ENCODE measurements around the gene TMPRSS9.
"Not testable (repeated sequence)": the region's sequence is repeated elsewhere in the genome, so short reads cannot be mapped to it uniquely, and the experiment has no call there.

TMPRSS9 gene

GRCh38 chr19:2395293-2395829 lies 35.3 kb downstream of the TMPRSS9 start:
- not testable (repeated sequence) for DNase-seq

GRCh38 chr19:2397173-2397572 lies 37.1 kb downstream of the TMPRSS9 start:
- not testable (repeated sequence) for DNase-seq

DNA sequence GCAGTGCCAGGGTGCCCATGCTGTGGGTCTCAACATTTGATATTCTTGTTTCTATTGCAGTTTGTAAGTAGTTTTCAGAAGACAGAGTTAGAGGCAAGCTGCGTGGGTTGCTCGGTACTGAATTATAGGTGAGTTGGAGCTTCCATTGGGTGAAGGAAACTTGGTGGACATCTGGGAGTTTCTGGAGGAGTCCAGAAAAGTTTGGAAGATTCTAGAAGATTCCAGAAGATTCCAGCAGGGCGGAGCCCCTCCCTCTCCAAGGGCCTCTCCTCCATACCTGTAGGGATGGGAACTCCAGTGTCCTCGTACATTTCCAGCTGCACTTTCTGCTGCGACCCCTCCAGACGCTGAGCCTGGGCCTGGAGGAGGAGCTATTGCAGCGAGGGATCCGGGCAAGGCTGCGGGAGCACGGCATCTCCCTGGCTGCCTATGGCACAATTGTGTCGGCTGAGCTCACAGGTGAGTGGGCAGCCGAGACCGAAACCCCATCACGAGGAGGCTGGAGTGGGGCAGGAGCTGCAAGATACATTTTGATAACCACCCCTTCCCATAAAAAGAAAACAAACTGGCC lies 38.8 kb downstream of the TMPRSS9 start:
- no peak for DNase-seq

- no peak for DNase-seq
Observed at GRCh38 chr19:2399582-2399981, 39.5 kb downstream of the TMPRSS9 start.

DNA sequence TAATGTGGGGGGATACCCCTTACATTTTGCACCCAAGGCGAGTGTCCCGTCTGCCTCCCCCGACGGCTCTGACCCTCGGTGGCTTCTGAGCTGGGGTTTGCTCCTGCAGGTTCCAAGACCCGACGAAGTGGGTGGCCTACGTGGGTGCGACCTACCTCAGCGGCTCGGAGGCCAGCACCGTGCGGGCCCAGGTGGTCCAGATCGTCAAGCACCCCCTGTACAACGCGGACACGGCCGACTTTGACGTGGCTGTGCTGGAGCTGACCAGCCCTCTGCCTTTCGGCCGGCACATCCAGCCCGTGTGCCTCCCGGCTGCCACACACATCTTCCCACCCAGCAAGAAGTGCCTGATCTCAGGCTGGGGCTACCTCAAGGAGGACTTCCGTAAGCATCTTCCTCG lies 48.2 kb downstream of the TMPRSS9 start:
- no peak for DNase-seq

DNA sequence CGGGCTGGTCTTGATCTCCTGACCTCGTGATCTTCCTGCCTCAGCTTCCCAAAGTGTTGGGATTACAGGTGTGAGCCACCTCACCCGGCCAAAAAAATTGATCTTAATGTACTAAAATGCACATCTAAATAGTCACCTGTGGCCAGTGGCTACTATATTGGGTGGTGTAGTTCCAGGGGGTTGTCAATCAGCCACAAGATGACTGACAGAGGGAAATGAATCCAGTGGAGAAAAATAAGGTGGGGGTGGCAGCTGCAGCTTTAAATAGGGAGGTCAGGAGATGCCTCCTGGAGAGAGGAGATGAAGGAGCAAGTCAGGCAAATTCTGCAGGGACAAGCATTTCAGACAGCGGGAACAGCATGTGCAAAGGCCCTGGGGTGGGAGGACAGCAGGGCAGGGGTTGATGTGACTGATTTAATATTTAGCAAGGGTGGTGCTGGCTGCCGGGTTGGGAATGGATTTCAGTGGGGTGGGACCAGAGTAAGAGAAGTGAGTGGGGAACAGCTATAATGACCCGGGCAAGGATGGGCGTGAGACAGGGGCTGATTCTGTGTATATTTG lies 49.4 kb downstream of the TMPRSS9 start:
- no peak for DNase-seq

DNA sequence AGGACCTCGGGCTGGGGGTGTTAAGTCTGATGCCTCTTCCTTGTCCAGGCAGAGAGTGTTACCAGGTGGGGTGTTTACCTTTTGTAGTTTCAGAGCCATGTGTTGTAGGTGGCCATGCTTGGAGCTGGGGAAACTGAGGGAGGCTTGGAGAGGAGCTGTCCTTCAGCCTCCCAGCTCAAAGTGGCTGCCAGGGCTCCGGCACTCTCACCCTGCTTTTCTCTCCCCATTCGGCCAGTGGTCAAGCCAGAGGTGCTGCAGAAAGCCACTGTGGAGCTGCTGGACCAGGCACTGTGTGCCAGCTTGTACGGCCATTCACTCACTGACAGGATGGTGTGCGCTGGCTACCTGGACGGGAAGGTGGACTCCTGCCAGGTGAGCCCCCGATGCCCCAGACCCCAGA lies 50.0 kb downstream of the TMPRSS9 start:
- no peak for DNase-seq

DNA sequence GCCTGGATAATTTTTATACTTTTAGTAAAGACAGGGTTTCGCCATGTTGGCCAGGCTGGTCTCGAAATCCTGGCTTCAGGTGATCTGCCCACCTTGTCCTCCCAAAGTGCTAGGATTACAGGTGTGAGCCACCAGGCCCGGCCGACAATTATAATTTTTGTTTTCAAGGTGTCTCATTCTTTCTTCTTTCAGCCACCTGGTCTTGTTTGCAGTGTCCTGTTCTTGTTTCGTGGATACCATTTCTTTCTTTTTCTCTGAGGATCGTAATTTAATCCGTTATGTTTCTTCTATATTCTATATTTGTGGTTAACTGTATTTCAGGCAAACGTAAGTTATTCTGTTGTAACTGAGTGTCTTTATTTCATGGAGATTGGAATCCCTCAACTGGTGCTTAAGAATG lies 51.6 kb downstream of the TMPRSS9 start:
- no peak for DNase-seq

DNA sequence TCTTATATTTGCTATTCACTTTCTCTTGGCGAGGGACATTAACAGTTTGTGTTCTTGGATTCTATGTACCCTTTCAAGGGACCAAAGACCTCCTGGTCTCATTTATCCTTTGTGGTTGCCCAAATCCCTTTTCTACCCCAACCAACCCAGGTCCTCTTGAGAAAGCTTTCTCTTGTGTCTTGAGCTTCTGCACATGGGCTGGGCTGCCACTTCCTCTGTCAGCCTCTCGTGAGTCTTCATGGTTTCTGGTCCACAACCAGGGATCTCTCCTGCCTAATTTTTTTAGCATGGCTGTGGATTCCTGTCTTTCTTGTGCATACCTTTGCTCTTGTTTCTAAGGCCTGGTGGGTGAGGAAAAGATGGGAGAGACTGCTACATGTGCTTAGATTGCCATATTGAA lies 52.4 kb downstream of the TMPRSS9 start:
- DNase-seq = no peak

GRCh38 chr19:2413159-2413558 lies 53.1 kb downstream of the TMPRSS9 start:
- no peak for DNase-seq

GRCh38 chr19:2413629-2414028 lies 53.6 kb downstream of the TMPRSS9 start:
- no peak for DNase-seq

DNA sequence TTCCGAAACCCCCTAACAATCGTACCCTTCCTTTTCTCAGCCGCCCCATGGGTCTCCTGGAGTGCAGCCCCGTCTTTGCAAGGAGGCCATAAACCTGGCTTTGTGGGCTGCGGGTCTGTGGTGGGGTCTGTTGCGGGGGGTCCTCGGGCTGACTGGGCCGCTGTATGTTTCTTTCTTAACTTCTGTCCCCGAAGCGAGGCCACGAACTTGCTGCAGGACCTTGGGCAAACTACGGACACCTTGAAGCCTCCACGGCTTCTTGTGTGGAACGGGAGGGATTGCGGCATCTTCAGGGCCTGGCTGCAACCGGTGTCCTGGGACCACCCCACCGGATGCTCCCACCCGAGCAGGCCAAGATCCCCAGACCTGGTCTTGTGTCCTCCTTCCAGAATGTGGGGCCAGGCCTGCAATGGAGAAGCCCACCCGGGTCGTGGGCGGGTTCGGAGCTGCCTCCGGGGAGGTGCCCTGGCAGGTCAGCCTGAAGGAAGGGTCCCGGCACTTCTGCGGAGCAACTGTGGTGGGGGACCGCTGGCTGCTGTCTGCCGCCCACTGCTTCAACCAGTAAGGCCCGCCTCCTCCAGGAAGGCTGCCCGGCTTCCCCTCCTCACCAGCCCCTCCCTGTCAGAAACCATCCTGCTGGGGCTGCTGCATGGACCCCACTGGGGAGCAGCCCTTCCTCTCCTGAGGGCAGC lies 55.4 kb downstream of the TMPRSS9 start:
- DNase-seq = no peak

GRCh38 chr19:2415973-2416319 lies 55.9 kb downstream of the TMPRSS9 start:
- DNase-seq = no peak

DNA sequence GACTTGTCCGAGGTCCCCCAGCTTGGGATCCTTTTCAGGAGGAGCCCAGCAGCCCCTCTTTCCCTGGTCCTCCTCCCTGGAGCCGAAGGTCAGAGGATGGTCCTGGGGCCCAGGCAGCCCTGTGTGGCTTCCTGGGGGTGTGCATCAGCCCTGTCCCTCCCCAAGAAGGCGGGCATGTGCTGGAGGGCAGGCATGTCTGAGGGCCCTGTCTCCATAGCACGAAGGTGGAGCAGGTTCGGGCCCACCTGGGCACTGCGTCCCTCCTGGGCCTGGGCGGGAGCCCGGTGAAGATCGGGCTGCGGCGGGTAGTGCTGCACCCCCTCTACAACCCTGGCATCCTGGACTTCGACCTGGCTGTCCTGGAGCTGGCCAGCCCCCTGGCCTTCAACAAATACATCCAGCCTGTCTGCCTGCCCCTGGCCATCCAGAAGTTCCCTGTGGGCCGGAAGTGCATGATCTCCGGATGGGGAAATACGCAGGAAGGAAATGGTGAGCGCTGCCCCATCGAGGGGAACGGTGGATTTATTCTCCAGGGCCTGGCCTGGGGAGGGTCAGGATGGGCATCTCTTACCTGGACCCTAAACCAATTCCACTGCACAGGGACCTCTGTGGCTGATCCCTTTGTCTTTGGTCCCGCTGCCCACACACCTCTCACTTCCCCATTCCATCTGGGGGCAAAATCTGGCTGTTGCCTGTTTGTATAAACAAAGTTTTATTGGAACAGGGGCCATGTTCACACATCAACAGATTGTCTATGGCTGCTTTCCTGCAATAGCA lies 56.4 kb downstream of the TMPRSS9 start:
- DNase-seq = no peak

- DNase-seq = not testable (repeated sequence)
Observed at GRCh38 chr19:2417436-2417835, 57.4 kb downstream of the TMPRSS9 start.

DNA sequence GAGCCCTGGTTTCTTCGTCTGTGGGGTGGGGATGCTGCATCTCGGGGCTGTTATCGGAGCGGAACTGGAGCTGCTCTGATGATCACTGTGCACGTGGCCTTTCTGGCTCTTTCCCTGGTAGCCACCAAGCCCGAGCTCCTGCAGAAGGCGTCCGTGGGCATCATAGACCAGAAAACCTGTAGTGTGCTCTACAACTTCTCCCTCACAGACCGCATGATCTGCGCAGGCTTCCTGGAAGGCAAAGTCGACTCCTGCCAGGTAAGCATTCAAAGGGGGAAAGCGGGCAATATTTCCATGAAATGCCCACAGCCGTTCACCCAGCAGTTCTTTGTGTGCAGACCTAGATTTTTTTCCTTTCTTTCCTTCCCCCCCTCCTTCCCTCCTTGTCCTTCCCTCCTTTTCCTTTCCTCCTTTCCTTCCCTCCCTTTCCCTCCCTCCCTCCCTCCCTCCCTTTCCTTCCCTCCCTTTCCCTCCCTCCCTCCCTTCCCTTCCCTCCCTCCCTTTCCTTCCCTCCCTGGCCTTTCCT lies 57.9 kb downstream of the TMPRSS9 start:
- DNase-seq = no peak

GRCh38 chr19:2419754-2420153 lies 59.7 kb downstream of the TMPRSS9 start:
- DNase-seq = no peak

- no peak for DNase-seq
Observed at GRCh38 chr19:2420490-2420889, 60.4 kb downstream of the TMPRSS9 start.

DNA sequence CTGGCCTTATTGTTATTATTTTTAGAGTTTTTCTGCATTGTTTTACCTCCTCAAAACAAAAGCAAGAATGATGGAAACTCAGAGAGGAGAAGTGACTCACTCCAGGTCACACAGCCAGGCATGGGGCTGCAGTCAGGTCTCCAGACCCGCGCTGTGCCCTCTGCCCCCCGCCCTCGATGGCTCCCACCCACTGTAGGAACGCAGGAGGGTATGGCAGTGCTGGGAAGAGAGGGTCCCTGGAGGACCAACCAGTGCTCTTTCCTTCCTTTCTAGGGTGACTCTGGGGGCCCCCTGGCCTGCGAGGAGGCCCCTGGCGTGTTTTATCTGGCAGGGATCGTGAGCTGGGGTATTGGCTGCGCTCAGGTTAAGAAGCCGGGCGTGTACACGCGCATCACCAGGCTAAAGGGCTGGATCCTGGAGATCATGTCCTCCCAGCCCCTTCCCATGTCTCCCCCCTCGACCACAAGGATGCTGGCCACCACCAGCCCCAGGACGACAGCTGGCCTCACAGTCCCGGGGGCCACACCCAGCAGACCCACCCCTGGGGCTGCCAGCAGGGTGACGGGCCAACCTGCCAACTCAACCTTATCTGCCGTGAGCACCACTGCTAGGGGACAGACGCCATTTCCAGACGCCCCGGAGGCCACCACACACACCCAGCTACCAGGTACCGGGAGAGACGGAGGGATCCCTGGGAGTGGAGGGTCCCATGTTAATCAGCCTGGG lies 61.7 kb downstream of the TMPRSS9 start:
- no peak for DNase-seq

DNA sequence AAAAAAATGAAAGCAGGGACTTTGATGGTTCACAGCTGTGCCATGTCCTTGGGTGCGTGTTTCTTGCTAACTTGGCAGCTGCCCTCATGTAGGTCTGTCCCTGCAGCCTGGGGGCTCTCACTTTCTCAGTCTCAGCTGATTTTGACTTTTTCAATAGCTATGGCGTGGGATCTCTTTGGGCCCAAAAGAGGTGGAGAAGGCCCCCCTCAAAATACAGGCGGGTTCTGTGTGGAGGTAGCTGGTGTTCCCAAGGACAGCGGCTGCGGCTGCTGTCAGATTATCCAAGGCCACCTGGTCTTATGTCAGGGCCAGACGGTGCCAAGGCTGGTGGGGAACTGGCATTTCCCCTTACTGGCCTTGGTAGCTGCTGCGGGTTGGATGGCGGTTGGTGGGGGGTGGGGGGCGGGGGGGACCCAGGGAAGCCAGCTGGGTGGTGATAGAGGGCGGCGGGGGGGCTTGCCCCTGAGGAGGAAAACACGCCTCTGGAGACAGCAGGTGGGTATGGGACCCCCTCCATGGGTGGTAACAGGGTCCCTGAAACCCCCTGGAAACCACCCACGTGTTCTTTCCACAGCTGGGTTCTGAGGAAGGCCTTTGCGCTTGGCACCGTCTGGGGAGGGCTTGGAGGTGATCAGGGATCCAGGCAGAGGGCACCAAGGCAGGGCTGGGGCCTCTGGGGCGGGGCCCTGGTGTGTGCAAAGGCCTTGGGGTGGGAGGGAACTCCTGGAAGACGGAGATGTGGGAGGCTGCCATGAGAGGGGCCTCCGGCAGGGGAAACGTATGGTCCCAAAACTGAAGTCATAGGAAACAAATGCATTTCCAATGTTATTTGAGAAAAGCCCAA lies 63.2 kb downstream of the TMPRSS9 start:
- DNase-seq = no peak

DNA sequence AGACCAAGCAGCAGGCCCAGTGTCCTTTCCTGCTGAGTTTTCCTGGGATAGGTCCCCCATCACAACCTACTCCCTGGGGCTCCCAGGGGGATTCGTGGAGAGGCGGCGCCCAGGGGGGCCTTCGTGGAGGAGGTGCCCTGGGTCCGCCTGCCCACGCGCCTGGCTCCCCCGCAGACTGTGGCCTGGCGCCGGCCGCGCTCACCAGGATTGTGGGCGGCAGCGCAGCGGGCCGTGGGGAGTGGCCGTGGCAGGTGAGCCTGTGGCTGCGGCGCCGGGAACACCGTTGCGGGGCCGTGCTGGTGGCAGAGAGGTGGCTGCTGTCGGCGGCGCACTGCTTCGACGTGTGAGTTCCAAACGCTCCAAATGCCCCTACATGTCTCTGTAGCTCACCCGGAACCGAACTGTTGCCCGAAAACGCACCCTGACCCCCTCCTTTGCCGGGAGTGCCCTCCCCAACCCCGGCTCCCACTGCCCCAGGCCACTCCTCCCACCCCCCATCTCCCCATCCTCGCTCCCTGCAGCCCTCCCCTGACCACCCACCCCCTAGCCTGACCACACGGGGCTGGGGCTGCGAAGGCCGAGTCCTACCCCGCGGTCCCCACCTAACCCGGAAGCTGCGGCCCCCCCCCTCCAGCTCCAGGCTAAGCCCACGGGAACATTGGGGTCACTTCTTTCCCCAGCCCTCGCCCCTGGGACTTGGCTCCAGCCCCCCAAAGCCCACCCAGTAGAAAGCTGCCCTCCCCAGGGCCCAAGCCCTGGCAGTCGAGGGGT lies 64.0 kb downstream of the TMPRSS9 start:
- DNase-seq = no peak

Data from cortex of kidney (tissue), 1 donor.